Measurements from ENCODE around the gene HDAC11. TPM values are rescaled to one million over a fixed set of nuclear protein-coding genes. Genes with fewer than 3 reads are reported as not detected.

Gene HDAC11
- total RNA-seq, 1 donor from 2014 or later: 11.9 TPM

DNA sequence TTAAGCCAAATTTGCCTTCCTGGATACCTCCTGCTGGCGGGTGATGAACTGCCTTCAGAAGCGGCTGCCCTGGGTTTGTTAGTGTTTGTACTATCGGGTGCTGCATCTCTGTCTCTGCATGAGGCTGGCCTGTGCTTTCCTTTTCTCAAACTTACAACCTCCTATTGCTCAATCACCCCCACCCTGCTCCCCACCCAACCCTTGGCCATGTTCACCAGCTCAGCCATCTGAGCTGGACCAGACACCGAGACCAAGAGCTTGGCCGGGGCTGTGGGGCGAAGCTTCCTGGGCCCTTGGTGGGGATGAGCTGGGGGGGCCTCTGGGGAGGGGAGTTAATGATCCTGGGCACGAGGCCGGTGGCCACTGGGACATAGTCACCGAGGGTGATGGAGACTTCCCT is 52.0 kb downstream of the HDAC11 start:
- H3K36me3 Mint-ChIP-seq (ENCODE audit: unreplicated experiment): no peaks in the 10 kb centered on the region
- TF ChIP-seq, protein P1, sequence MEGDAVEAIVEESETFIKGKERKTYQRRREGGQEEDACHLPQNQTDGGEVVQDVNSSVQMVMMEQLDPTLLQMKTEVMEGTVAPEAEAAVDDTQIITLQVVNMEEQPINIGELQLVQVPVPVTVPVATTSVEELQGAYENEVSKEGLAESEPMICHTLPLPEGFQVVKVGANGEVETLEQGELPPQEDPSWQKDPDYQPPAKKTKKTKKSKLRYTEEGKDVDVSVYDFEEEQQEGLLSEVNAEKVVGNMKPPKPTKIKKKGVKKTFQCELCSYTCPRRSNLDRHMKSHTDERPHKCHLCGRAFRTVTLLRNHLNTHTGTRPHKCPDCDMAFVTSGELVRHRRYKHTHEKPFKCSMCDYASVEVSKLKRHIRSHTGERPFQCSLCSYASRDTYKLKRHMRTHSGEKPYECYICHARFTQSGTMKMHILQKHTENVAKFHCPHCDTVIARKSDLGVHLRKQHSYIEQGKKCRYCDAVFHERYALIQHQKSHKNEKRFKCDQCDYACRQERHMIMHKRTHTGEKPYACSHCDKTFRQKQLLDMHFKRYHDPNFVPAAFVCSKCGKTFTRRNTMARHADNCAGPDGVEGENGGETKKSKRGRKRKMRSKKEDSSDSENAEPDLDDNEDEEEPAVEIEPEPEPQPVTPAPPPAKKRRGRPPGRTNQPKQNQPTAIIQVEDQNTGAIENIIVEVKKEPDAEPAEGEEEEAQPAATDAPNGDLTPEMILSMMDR (IDR thresholded peaks at IDR 0.05): no peak
- no peak overlapping the region for H3K4me3 Mint-ChIP-seq (ENCODE audit: unreplicated experiment)
- H3K4me1 Mint-ChIP-seq (ENCODE audit: unreplicated experiment): peaks cover 55% of the 10 kb centered on the region
- H3K9me3 Mint-ChIP-seq (ENCODE audit: unreplicated experiment): no peaks in the 10 kb centered on the region
- no peak for DNase-seq (ENCODE audit: extremely low spot score, unreplicated experiment)
- no peak overlapping the region for H3K27ac Mint-ChIP-seq (ENCODE audit: unreplicated experiment)
- H3K27me3 Mint-ChIP-seq (ENCODE audit: unreplicated experiment): no peaks in the 10 kb centered on the region

DNA sequence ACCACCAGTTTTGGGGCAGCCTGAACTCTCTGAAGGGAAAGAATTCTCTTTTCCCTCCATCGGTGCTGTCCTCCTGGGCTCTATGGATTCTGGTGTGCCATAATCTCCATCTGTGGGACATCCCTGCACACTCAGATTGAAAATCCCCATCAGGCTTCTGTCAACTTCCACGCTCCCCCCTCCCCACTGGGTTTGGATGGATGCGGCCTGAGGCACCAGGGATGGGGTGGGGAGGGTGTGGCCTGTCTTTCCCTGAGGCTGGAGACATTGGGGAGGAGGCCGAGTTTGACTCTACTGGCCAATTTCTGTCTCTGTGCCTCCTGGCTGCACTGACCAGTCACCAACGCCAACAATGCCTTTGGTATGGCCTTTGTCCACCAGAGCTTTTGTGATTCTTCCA is 52.5 kb downstream of the HDAC11 start:
- no peak for DNase-seq (ENCODE audit: extremely low spot score, unreplicated experiment)
- no peaks in the 10 kb centered on the region for H3K9me3 Mint-ChIP-seq (ENCODE audit: unreplicated experiment)

DNA sequence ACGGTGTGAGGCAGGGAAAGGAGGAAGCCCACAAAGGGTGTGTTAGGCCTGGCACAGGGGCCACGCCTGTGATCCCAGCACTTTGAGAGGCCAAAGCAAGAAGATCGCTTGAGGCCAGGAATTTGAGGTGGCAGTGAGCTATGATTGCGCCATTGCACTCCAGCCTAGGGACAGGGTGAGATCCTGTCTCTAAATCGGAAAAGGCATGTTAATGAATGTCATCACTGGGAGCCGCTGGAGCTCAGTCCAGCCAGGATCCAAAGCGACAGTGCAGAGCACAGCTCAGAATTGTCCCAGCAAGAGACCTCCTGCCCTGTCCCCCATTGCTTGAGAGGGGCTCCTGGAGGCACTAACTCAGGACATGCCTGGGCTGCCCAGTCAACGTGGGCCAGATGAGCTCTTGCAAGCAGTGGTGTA is 53.8 kb downstream of the HDAC11 start:
- Mint-ChIP-seq H3K9me3 (ENCODE audit: unreplicated experiment) (no peaks in the 10 kb centered on the region), H3K27me3 (ENCODE audit: unreplicated experiment) (no peaks in the 10 kb centered on the region), H3K27ac (ENCODE audit: unreplicated experiment) (no peak overlapping the region), H3K4me1 (ENCODE audit: unreplicated experiment) (peaks cover 62% of the 10 kb centered on the region), H3K4me3 (ENCODE audit: unreplicated experiment) (no peak overlapping the region), H3K36me3 (ENCODE audit: unreplicated experiment) (no peaks in the 10 kb centered on the region)
- TF ChIP-seq, protein P1 (IDR thresholded peaks at IDR 0.05): no peak
- DNase-seq (ENCODE audit: extremely low spot score, unreplicated experiment): no peak

More for the DNA sequence above, 52.5 kb downstream of the HDAC11 start:
- Mint-ChIP-seq H3K4me3 (ENCODE audit: unreplicated experiment) (no peak overlapping the region), H3K27ac (ENCODE audit: unreplicated experiment) (no peak overlapping the region), H3K36me3 (ENCODE audit: unreplicated experiment) (no peaks in the 10 kb centered on the region), H3K27me3 (ENCODE audit: unreplicated experiment) (no peaks in the 10 kb centered on the region), H3K4me1 (ENCODE audit: unreplicated experiment) (peaks cover 59% of the 10 kb centered on the region)
- TF ChIP-seq, protein P1 (IDR thresholded peaks at IDR 0.05): no peak

DNA sequence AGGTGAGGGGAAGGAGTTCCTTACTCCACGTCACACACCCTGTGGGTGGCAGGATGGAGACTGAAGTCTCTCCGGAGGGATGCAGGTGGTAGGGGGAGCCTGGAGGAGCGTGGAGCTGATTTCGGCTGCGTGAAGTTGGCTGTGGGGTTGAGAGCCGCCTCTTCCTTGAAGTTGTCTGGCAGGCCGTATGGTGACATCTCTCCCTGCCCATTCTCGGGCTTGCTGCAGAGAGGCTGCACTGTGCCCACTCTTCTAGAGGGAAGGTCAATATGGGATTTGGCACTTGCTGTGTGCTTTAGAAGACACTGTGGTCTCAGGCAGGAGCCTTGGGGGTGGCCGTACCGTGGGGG is 55.4 kb downstream of the HDAC11 start:
- no peak for DNase-seq (ENCODE audit: extremely low spot score, unreplicated experiment)
- Mint-ChIP-seq H3K4me3 (ENCODE audit: unreplicated experiment) (no peak overlapping the region), H3K27ac (ENCODE audit: unreplicated experiment) (peak overlapping the region; percentile 97), H3K9me3 (ENCODE audit: unreplicated experiment) (no peaks in the 10 kb centered on the region), H3K27me3 (ENCODE audit: unreplicated experiment) (no peaks in the 10 kb centered on the region), H3K4me1 (ENCODE audit: unreplicated experiment) (peaks cover 73% of the 10 kb centered on the region), H3K36me3 (ENCODE audit: unreplicated experiment) (no peaks in the 10 kb centered on the region)
- TF ChIP-seq, protein P1 (IDR thresholded peaks at IDR 0.05): no peak

DNA sequence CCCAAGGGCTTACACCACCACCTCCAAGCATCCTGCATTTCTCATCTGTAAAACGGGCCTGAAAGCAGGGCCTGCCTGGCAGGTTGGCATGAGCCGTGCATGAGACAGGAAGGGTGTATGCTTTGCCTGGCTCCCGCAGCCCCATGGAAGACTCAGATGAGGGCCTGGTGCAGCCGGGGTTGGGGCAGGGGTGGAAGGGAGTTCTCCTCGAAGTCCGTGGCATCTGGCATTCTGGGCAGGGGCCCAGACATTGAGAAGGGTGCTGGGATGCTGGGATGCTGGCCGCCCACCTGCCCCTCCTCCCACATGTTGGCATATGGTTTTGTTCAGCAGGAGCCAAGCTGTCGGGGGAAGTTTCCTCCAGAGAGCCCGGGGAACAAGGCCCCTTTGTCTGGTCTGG is 55.8 kb downstream of the HDAC11 start:
- TF ChIP-seq, protein P1 (IDR thresholded peaks at IDR 0.05): no peak
- H3K36me3 Mint-ChIP-seq (ENCODE audit: unreplicated experiment): peaks cover 2% of the 10 kb centered on the region
- no peak for DNase-seq (ENCODE audit: extremely low spot score, unreplicated experiment)
- H3K27me3 Mint-ChIP-seq (ENCODE audit: unreplicated experiment): no peaks in the 10 kb centered on the region
- peaks cover 77% of the 10 kb centered on the region for H3K4me1 Mint-ChIP-seq (ENCODE audit: unreplicated experiment)
- H3K9me3 Mint-ChIP-seq (ENCODE audit: unreplicated experiment): no peaks in the 10 kb centered on the region
- peak overlapping the region; percentile 97 for H3K27ac Mint-ChIP-seq (ENCODE audit: unreplicated experiment)
- no peak overlapping the region for H3K4me3 Mint-ChIP-seq (ENCODE audit: unreplicated experiment)
